GM21515 (cell line): ENCODE data around the gene TMEM132C.
"Not testable (repeated sequence)": the region's sequence is repeated elsewhere in the genome, so short reads cannot be mapped to it uniquely, and the experiment has no call there.

Experiments
- ATAC-seq: cut with Tn5 transposase; IDR thresholded peaks from one replicate; pipeline ENCODE4 v1.9.1; 2021; ENCODE audit not compliant: unreplicated experiment

The TMEM132C gene

GRCh38 chr12:128267131-128267622 lies at the start of gene TMEM132C:
TSS of gene TMEM132C (plus strand) at chr12:128267170. CDS start at chr12:128267403, 233 bp downstream.
- no peak for ATAC-seq

- no peak for ATAC-seq
Observed at GRCh38 chr12:128224226-128224625, 42.7 kb upstream of the TMEM132C start.

DNA sequence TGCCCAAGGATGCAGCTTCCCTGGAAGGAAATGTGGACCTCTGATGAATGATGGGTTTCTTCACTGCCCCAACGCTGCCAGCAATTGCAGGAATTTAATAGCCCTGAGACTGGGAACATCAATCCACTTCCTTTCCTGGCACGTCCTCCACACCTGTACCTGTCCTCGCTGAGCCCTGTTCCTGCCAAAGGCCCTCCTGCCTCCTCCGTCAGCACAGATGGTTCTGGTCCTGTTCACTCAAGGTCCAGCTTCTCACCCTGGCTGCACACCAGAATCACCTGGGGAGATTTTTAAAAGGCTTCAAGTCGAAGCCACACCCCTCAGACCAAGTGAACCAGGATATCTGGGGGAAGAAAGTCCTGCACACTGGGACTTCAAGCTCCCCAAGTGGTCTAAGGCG lies 38.4 kb upstream of the TMEM132C start:
- no peak for ATAC-seq

DNA sequence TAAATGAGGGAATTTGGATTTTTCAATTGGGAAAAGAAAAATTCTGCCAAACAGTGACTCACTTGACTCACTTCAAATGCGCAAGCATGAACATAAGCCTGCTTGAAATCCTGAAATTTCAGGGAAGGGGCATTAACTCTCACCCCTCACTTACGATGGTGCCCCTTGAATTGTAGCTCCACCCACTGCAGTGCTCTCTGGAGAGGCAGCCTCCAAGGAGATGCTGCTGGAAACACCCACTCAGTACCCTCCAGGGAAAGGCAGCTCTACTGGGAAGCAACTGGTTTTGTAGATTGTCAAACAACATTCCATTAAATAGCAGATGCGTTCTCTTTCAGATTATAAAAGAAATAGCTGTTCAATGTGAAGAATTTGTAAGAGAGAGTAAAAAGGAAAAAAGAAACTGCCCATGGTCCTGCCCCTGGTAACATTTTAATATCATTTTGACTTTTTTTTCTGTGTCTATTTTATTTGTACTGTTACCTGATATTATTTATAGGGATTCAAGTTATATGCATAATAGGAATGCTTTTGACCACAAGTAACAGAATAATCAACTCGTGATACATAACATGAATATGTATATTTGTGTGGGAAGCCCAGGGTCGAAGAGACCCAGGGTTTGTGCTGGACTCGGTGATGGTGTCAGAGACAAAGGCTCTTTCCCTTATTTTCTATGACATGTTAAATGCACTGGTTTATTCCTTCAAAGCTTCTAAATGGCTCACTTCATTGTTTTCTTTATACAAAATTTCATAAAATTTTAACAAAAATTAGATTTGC lies 31.1 kb upstream of the TMEM132C start:
- ATAC-seq, result no peak

DNA sequence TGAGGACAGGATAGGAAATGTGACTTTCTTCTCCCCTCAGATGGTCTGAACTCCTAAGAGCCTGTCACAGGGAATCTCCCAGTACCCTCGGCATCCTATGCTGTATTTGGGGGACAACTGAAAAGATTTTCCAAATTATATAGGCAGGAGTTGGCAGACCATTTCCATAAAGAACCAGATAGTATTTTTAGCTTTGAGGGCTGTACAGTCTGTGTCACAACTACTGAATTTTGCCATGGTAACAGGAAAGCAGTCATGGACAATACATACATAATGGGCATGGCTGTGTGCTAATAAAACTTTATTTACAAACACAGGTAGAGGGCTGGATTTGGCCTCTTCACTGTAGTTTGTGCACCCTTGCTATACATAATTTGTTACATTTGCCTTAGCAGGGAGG lies 30.4 kb upstream of the TMEM132C start:
- no peak for ATAC-seq

DNA sequence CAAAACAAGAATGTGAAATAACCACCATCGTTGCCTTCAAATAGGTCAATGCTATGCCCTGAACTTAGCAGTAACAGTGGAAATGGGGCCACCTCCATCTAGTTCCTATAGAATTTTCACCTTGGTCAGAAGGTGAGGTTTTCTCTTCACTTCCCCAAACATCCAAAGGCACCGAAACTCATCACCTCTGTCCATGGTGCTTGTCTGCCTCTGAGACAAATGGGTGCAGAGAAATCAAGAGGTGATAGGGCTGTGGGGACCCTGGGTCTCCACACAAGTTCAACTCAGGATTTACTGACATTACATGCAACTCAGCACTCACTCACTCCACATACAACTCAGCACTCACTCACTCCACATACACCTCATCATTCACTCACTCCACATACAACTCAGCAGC lies 26.2 kb upstream of the TMEM132C start:
- no peak for ATAC-seq

GRCh38 chr12:128245121-128245520 lies 21.8 kb upstream of the TMEM132C start:
- no peak for ATAC-seq

GRCh38 chr12:128245905-128246304 lies 21.1 kb upstream of the TMEM132C start:
- no peak for ATAC-seq

DNA sequence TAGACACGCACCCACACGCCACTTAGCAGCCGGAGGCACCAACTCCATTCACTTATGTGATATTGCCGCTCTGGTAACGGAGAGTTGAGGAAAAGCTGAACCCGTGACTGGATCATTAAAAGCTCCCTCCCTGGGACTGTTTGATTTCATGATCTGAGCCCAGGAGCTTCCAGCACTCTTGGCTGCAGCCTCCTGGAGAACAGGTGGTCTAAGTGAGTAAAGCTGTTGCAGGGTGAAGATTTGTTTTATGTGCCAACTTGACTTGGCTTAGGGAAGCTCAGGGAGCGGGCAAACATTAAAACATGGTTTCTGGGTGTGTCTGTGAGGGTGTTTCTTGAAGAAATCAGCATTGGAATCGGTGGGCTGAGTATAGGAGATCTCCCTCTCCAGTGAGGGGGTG lies 16.9 kb upstream of the TMEM132C start:
- no peak for ATAC-seq

DNA sequence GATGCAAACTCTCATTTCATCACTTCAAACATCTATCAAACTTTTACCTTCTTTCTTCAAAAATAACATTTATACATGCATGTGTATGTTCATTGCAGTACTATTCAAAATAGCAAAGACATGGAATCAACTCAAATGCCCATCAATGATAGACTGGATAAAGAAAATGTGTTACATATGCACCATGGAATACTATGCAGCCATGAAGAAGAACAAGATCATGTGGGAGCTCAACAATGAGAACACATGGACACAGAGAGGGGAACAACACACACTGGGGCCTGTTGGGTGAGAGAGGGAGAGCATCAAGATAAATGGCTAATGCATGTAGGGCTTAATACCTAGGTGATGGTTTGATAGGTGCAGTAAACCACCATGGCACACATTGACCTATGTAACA lies 13.1 kb upstream of the TMEM132C start:
- ATAC-seq, result not testable (repeated sequence)

DNA sequence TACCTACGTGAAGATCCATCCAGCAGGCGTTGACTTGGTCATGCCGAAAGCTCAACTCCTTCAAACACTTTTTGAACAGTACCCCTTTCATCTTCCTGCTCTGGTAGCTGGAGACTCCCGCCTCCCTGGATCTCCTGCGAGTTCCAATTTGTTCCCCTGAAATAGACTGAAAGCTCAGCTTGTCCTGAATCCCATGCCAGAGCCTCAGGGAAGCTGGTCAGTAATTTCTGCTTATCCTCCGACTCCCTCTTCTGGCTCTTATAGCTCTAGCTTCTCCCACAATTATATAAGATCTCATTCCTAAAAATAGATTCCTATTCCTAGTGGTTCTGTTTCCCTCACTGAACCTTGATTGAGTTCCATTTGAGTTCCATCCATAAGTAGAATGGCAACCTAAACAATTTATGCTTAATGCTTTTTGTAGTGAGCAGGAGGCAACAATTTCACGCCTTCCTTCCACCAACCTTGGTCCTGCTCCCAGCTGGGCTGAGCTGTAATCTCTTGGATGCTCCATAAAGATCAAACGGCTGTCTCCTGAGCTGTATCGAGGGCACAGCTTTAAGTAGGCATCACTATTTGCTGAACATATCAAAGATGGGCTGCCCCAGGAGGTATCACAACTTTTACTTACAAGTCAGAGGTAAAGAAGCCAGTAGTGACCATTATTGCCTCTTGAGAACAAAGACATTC lies 8.0 kb upstream of the TMEM132C start:
- ATAC-seq, result no peak

- ATAC-seq, result no peak
Observed at GRCh38 chr12:128259556-128260070, 7.4 kb upstream of the TMEM132C start.

DNA sequence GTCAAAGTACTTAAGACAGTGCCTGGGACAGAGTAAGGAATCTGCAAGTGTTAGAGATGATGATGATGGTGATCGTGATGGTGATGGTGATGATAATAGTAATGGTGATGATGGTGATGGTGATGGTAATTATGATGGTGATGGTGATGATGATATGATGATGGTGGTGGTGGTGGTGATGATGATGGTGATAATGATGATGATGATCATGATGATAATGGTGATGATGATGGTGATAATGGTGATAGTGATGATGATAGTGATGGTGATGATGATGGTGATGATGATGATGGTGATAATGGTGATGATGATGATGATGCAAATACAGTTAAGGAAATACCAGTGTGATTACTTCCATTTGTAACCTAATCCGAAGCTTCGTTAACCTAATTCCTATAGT lies 5.2 kb upstream of the TMEM132C start:
- no peak for ATAC-seq

- ATAC-seq, result no peak
Observed at GRCh38 chr12:128265566-128265965, 1.4 kb upstream of the TMEM132C start.

- ATAC-seq, result no peak
Observed at GRCh38 chr12:128266086-128266485, 884 bp upstream of the TMEM132C start.

DNA sequence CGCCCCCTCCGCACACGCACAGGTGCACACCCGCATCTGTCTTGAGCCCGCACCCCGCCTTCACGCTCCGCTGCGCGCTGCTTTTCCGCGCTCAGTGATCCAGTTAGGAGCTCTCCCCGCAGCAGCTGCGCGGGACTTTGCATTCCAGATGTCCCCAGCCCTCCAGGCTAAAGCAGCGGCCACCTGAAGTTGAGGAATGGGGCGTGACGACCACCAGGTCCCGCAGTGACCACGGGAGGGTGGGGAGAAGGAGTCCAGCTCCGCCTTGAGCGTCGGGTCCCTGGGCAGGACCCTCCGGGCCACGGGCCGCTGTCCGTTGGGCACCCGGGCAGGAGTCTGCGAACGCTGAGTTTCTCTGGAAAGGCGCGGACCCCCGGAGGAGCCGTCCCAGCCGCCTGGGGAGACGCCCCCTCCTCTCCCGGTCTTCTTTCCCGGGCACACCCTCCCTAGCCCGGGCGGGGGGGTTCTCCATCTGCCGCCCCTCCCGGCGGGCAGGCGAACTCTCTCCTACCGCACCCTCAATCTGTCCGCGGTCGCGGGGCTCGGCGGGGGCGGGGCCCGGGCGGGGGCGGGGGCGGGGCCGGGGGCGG lies 334 bp upstream of the TMEM132C start:
- no peak for ATAC-seq

DNA sequence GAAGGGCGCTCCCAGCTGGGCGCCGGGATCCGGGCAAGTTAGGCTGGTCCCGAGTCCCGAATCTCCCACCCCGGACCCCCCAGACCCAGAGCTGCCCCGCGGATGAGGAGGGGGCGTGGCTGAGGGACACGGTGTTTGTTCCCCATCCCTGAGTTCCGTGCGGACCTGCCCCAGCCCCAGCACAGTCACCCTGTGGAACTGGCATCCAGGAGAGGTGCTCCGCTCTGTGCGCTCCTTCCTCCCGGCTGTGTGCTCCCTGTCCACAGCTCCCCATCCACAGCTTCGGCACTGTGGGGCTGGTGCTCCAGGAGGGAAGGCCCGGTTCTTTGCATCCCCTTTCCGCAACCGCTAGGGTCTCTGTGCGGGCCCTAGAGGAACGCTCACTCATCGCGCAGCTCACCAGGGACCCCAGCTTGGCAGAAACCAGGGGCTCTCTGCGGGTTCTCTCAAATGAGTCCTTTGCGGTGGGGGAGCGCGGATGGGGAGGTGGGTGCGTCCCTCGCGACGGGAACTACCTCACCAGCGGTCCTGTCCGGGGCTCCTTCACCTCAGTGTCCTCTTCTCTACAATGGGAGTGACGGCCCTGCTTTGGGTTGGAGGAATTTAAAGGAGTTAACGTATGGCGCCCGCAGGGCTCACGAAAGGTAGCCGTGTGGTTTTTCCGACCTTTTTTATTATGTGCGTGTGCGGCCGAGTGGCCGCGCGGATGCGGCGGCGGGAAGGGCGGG lies 845 bp downstream of the TMEM132C start:
- ATAC-seq, result no peak

- ATAC-seq, result no peak
Observed at GRCh38 chr12:128268379-128268995, 1.5 kb downstream of the TMEM132C start.

- ATAC-seq, result no peak
Observed at GRCh38 chr12:128269181-128269591, 2.2 kb downstream of the TMEM132C start.

DNA sequence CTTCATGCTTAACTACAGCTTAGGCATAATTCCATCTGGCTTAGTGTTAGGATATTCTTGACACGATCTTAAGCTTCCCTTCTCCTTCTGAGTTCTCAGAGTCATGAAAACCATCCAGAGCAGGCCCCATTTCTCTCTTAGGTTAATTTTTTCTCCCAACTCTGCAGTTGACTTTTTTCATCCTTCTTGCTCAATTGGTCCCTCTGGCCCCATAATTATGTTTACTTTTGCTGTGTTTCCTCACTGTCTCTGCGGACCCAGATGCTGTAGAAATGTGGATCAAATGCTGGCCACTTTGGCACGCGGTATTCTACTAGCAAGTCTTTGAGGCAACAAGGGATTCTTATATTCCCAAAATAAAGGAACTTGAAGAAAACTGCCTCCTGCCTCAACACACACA lies 9.5 kb downstream of the TMEM132C start:
- no peak for ATAC-seq

GRCh38 chr12:128286970-128287369 lies 20.0 kb downstream of the TMEM132C start:
- ATAC-seq, result no peak
